Measurements from ENCODE around the gene LGALS4. TPM values are rescaled to one million over a fixed set of nuclear protein-coding genes. Genes with fewer than 3 reads are reported as not detected.
"Not testable (repeated sequence)": the region's sequence is repeated elsewhere in the genome, so short reads cannot be mapped to it uniquely, and the experiment has no call there.

Gene LGALS4
- total RNA-seq, 2 donors from 2014 or later = 6,357 to 8,309 TPM

DNA sequence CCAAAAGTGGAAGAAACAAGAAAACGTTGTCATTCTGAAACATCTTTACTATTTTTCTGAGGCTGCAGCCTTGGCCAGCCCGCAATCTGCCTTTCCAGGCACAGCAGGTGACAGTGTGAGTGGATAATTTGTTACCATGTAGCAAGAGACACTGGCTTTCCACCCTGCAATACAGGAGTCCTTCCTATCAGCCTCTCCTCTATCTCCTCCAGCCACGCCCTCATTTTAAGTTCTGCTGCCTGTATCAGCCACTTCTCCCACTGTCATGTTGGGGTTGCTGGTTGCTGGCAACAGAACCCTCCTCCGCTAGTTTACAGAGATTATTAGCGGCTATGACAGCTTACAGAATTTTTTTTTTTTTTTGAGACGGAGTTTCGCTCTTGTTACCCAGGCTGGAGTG lies 31.7 kb downstream of the LGALS4 start:
- Histone ChIP-seq H3K9ac (ENCODE audit: low read depth in 2 of 2, low read length in 2 of 2) (no peak overlapping the region), H3K27me3 (no peaks in the 10 kb centered on the region), H3K9me3 (no peaks in the 10 kb centered on the region), H3K27ac (no peak overlapping the region), H3K4me3 (no peak overlapping the region), H3K36me3 (no peaks in the 10 kb centered on the region), H3K4me1 (no peaks in the 10 kb centered on the region)
- DNase-seq = no peak
- TF ChIP-seq, protein P1, sequence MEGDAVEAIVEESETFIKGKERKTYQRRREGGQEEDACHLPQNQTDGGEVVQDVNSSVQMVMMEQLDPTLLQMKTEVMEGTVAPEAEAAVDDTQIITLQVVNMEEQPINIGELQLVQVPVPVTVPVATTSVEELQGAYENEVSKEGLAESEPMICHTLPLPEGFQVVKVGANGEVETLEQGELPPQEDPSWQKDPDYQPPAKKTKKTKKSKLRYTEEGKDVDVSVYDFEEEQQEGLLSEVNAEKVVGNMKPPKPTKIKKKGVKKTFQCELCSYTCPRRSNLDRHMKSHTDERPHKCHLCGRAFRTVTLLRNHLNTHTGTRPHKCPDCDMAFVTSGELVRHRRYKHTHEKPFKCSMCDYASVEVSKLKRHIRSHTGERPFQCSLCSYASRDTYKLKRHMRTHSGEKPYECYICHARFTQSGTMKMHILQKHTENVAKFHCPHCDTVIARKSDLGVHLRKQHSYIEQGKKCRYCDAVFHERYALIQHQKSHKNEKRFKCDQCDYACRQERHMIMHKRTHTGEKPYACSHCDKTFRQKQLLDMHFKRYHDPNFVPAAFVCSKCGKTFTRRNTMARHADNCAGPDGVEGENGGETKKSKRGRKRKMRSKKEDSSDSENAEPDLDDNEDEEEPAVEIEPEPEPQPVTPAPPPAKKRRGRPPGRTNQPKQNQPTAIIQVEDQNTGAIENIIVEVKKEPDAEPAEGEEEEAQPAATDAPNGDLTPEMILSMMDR (IDR thresholded peaks at IDR 0.05) = no peak
- intact Hi-C loops (cut with DNase I) = no loop called here

DNA sequence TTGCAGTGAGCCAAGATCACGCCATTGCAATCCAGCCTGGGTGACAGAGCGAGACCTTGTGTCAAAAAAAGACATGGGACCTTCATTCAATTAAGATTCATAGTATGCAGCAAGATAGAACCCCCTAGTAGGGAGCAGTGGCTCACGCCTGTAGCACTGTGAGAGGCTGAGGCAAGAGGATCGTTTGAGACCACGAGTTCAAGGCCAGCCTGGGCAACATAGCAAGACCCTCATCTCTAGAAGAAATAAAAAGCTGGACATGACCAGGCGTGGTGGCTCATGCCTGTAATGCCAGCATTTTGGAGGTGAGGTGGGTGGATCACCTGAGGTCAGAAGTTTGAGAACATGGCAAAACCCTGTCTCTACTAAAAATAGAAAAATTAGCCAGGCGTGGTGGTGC lies 32.3 kb downstream of the LGALS4 start:
- Histone ChIP-seq H3K9ac (ENCODE audit: low read depth in 2 of 2, low read length in 2 of 2) (no peak overlapping the region), H3K9me3 (no peaks in the 10 kb centered on the region), H3K27ac (no peak overlapping the region), H3K4me3 (no peak overlapping the region), H3K4me1 (no peaks in the 10 kb centered on the region), H3K27me3 (no peaks in the 10 kb centered on the region), H3K36me3 (no peaks in the 10 kb centered on the region)
- intact Hi-C loops (cut with DNase I) = no loop called here
- no peak for DNase-seq
- TF ChIP-seq, protein P1 (IDR thresholded peaks at IDR 0.05) = no peak

DNA sequence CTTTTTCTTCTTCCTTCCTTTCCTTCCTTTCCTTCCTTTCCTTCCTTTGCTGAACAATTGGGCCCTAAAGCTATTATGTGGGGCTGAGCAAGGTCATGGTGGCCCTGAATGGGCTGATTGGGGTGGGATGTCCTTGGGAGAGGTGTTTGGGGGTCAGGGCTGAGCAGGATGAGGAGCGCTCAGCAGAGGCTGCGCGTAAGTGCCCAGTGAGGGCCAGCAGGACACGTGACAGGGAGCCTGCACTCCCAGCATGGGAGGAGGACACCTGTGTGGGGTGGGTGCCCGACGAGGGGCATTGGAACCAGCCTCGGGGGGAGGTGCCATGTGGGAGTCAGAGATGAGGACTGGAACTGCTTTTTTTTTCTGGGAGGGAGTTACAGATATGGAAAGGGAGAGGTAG lies 34.0 kb downstream of the LGALS4 start:
- H3K4me3 ChIP-seq = no peak overlapping the region
- intact Hi-C loops (cut with DNase I) = no loop called here
- H3K9me3 ChIP-seq = no peaks in the 10 kb centered on the region
- H3K27ac ChIP-seq = no peak overlapping the region
- H3K4me1 ChIP-seq = no peaks in the 10 kb centered on the region
- no peaks in the 10 kb centered on the region for H3K27me3 ChIP-seq
- no peak for DNase-seq
- H3K9ac ChIP-seq (ENCODE audit: low read depth in 2 of 2, low read length in 2 of 2) = no peak overlapping the region
- H3K36me3 ChIP-seq = no peaks in the 10 kb centered on the region
- TF ChIP-seq, protein P1 (IDR thresholded peaks at IDR 0.05) = no peak

DNA sequence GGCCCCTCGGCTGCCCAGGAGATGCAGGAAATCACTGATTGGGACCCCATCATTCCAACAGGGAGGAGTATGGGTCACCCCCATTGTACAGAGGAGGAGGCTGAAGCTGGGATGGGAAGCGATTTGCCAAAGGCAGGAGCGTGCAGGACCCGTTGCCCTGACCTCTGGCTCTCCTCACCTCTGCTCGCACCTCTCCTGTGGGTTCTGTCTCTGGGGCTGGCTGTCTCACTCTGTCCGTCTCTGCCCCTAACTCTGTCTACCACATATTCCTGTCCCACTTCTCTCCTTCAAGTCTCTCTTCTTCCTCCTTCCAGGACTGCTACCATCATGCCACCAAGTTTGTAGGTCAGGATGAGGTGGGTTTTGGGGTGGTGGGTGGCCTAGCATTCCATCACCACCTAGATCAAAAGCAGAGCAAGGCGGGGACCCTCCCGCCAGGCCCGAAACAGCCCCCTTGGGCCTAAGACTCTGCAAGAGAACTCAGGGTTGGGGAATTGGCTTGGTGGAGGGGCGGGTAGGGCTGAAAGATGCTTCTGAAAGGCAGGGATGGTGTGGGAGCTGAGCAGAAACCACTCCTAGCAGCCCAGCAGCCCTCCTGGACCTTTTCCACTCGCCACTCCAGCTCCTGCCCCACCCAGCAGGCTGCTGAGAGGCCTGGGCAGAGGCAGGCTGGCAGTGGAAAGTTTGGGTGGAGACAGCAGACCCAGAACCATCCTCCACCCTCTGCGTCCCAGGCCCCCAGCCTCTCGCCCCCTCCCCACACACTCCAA lies 38.4 kb downstream of the LGALS4 start:
- no peak for DNase-seq
- H3K4me1 ChIP-seq = no peaks in the 10 kb centered on the region
- no peak overlapping the region for H3K9ac ChIP-seq (ENCODE audit: low read depth in 2 of 2, low read length in 2 of 2)
- H3K9me3 ChIP-seq = no peaks in the 10 kb centered on the region
- H3K36me3 ChIP-seq = no peaks in the 10 kb centered on the region
- intact Hi-C loops (cut with DNase I) = no loop called here
- H3K4me3 ChIP-seq = no peak overlapping the region
- TF ChIP-seq, protein P1 (IDR thresholded peaks at IDR 0.05) = no peak
- no peak overlapping the region for H3K27ac ChIP-seq
- no peaks in the 10 kb centered on the region for H3K27me3 ChIP-seq

DNA sequence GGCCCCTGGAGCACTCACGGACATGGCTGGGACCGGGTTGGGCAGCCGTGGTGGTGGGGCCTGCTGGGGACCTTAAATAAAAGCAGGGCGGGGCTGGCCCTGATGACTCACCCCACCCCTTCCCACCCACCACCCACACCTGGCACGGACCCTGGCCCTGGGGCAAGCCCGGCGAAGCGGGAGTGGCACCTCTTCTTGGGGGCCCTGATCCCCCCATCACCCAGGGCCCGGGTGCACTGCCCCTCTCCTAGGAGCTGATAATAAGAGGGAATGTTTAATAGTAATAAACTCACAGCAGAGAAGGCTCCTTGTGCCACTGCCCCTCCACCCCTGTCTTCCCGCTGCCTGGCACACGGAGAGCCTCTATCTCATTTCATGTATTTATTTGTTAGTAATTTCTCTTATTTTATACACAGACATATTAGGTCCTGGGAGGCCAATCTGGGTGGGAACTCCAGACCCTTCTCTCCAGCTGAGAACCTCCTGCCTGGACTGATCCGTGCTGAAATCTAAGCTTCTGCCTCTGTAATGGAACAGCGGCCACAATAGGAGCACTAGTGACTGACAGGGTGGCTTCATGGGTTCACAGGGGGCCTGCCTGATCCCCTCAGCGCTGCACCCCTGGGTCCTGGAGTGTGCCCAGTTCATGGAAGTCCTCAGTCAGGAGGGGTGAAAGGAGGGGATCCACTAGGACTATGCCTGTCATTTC lies 39.1 kb downstream of the LGALS4 start, which contains the start of gene LGALS7:
TSS of gene LGALS7 (minus strand) at position 49 of the 709 bp plus-strand sequence. CDS start at position 24, 25 bp downstream.
- Histone ChIP-seq H3K4me1 (no peaks in the 10 kb centered on the region), H3K9ac (ENCODE audit: low read depth in 2 of 2, low read length in 2 of 2) (no peak within 1 kb of the TSS), H3K4me3 (no peak within 1 kb of the TSS), H3K36me3 (no peaks in the 10 kb centered on the region), H3K9me3 (no peaks in the 10 kb centered on the region), H3K27me3 (no peaks in the 10 kb centered on the region), H3K27ac (no peak within 1 kb of the TSS)
- DNase-seq = no peak
- TF ChIP-seq, protein P1 (IDR thresholded peaks at IDR 0.05) = no peak
- intact Hi-C loops (cut with DNase I) = no loop called here

DNA sequence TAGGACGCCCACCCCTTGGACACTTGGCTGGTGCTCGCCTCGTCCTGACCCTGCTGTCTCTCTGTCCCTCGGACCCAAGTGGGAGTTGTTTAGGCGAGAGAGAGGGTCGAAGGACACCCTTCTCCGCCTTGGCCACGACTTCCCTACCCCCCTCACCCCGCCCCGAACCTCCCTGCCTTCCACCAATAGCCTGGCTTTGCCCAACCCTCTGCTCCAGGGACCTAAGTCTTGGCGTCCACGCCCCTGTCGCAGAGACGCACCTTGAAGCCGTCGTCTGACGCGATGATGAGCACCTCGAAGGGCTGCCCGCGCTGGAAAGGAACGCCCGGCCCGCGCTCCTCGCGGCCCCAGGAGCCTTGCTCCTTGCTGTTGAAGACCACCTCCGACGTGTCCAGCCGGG lies 41.2 kb downstream of the LGALS4 start:
- H3K4me3 ChIP-seq; H3K4me1 ChIP-seq; H3K9ac ChIP-seq (ENCODE audit: low read depth in 2 of 2, low read length in 2 of 2); H3K9me3 ChIP-seq; intact Hi-C loops (cut with DNase I); H3K27ac ChIP-seq; H3K36me3 ChIP-seq; DNase-seq; H3K27me3 ChIP-seq: not testable (repeated sequence)

DNA sequence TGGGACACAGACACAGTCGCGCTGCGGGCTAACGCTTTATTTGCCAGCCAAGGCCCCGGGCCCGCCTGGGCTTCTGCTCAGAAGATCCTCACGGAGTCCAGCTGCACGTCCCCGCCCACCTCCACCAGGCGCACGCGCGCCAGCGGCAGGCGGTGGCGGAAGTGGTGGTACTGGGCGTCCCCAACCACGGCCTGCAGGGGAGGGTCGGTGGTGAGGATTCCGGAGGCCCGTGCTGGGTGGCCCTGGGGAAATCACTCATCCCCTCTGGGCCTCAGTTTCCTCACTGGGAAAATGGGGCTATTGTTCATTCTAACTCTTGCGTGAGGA lies 41.8 kb downstream of the LGALS4 start:
- not testable (repeated sequence) for H3K27ac ChIP-seq, H3K4me1 ChIP-seq, H3K4me3 ChIP-seq

DNA sequence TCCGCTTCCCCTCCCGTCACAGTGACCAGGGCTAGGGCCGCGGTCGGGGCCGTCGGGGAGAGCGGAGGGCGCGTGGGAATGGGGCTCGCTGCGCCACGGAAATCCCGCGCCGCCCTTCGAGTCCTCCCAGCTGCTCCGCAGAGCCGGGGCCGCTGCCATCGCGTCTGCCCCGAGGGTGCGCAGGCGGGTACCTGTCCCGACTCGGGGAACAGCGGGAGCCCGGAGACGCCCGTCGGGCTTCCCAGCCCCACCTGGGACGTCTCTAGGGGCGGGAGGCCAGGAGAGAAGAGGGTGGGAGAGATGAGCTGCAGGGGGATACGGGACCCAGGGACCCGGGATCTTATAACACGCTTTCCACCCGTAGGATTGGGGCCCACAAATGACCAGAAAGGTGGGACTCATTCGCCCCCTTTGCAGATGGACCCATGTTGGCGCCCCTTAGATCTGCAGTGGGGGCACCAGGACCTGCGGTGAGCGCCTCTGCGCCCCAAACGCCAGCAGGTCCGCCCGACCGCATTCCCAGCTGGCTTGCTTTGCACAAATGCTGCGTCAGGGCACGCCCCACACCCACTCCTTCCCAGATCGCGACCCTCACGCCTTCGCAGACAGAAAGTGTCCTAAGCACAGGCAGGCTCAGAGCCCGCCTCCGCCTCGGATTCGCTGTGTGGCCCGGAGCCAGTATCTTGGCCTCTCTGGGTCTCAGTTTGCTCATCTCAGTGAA lies 42.4 kb downstream of the LGALS4 start:
- Histone ChIP-seq H3K27ac (peak overlapping the region; percentile 41), H3K9ac (ENCODE audit: low read depth in 2 of 2, low read length in 2 of 2) (peak overlapping the region in 1 of 2 donors; percentile 38), H3K4me3 (peak overlapping the region; percentile 10)
- intact Hi-C loops (cut with DNase I); H3K9me3 ChIP-seq; H3K36me3 ChIP-seq; H3K27me3 ChIP-seq; H3K4me1 ChIP-seq; DNase-seq: not testable (repeated sequence)

More for the DNA sequence above, 41.8 kb downstream of the LGALS4 start:
- H3K36me3 ChIP-seq; H3K27me3 ChIP-seq; intact Hi-C loops (cut with DNase I); H3K9ac ChIP-seq (ENCODE audit: low read depth in 2 of 2, low read length in 2 of 2); DNase-seq; H3K9me3 ChIP-seq: not testable (repeated sequence)
